ENCODE results near the gene SNX13.
"Not testable (repeated sequence)": the region's sequence is repeated elsewhere in the genome, so short reads cannot be mapped to it uniquely, and the experiment has no call there.

SNX13 gene

DNA sequence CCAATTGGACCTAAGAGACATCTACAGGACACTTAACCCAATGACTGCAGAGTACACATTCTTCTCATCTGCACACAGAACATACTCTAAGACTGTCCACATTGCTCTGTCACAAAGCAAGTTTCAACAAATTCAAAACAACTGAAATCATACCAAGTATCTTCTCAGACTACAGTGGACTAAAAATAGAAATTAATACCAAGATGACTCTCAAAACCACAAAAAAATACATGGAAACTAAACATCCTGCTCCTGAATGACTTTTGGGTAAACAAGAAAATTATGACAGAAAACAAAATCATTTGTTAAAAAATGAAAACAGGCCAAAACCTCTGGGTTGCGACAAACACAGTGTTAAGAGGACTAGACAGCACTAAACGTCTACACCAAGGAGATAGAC lies 24.5 kb downstream of the SNX13 start:
- Histone ChIP-seq H3K4me3 (no peak overlapping the region), H3K27ac (no peak overlapping the region)

DNA sequence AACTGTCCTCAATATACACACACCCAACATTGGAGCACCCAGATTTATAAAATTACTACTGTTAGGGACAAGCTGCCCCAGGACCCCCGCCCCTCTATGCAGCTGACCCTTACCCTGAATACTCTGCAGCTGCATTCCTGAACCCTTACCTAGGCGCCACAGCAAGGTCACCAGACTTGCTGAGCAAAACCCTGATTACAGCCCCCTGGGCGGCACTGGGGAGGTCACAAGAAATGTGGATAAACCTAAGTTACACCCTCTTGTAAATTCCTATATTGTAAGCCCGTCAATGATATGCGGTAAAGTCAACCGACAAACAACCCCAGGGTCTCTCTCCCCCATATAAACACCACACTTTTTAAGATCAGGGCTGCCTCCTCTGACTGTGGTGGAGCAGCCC lies 25.1 kb downstream of the SNX13 start:
- Histone ChIP-seq H3K27ac (no peak overlapping the region), H3K4me3 (no peak overlapping the region)

DNA sequence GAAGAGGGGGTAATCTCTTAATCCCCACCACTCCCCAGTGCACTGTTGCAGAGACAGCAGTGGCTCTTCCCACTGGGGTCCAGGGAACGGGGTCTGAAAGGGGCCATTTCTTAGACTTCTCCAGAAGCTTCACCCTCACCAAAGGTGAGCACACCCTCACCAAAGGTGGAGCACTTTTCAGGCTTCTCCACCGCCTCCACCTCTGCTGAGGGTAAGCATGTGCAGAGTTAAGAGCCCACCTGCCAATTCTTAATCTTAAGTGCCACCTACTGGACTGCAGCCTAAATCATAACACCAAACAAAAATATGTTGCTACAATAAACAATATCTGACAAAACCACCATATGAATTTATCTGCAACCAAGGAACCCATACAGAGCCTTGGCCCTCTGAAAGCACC lies 27.0 kb downstream of the SNX13 start:
- H3K27ac ChIP-seq = no peak overlapping the region
- H3K4me3 ChIP-seq = no peak overlapping the region

DNA sequence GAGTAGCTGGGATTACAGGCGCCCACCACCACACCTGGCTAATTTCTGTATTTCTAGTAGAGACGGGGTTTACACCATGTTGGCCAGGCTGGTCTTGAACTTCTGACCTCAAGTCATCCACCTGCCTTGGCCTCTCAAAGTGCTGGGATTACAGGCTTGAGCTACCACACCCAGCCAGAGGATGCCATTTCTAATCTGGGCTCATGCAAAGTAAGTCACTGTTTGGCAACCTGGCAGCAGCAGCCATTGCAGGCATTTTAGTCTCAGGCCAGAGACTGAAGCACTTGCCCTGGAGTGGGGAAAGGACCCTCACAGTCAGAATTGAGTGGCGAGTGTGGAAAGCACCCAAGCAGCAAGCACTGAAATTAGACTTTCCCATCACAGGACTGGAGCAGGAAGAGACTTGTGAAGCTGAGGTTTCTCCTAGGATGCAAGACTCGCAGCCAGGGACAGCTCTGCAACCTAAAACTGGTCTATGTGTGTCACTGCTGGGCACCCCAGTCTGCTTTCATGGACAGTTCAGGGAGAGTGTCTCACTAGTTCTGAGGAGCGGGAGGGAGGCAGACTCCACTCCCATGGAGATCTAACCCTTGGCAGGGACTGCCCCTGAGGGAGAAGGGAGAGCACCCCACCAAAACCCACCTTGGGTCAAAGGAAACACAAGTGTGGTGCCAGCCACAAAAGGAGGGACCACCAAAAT lies 27.6 kb downstream of the SNX13 start:
- no peak overlapping the region for H3K4me3 ChIP-seq
- H3K27ac ChIP-seq = no peak overlapping the region

DNA sequence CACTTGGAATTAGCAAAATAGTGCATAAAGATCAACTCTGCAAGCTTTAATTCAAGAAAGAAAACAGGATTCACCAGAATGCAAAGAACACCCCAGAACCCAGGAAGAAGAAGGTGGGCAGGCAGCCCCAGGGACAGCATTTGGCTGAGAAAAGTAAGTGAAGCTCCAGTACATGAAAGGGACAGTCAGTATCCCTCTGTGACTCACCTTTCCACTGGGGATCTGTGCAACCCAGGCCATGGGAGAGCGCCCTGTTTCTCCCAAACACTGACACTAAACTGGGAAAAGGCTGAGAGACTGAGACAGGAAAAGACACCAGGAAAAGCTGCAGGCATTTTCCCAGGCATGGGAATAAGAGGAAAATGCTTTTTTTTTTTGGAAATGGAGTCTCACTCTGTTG lies 28.2 kb downstream of the SNX13 start:
- Histone ChIP-seq H3K27ac (no peak overlapping the region), H3K4me3 (no peak overlapping the region)

DNA sequence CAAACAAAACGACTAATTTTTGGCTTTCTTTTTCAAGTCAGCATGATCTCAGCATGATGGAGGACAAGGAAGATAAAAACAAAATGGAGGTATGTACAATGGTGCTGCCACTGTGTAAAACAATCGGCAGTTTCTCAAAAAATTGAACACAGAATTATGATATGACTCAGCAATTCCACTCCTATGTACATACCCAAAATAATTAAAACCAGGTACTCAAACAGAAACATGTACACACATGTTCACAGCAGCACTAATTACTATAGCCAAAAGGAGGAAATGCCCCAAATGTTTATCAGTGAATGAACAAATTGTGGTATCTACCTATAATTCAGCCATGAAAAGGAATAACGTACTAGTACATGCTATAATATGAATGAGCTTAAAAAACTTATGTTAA lies 29.9 kb downstream of the SNX13 start:
- Histone ChIP-seq H3K4me3 (no peak overlapping the region), H3K27ac (no peak overlapping the region)

DNA sequence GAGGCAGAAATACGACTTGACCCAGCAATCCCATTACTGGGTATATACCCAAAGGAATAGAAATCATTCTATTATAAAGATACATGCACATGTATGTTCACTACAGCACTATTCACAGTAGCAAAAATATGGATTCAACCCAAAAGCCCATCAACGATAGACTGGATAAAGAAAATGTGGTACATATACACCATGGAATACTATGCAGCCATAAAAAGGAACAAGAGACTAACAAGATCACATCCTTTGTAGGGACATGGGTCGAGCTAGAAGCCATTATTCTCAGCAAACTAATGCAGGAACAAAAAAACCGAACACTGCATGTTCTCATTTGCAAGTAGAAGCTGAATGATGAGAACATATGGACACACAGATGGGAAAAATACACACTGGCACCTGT lies 31.0 kb downstream of the SNX13 start:
- H3K27ac ChIP-seq, H3K4me3 ChIP-seq: not testable (repeated sequence)

DNA sequence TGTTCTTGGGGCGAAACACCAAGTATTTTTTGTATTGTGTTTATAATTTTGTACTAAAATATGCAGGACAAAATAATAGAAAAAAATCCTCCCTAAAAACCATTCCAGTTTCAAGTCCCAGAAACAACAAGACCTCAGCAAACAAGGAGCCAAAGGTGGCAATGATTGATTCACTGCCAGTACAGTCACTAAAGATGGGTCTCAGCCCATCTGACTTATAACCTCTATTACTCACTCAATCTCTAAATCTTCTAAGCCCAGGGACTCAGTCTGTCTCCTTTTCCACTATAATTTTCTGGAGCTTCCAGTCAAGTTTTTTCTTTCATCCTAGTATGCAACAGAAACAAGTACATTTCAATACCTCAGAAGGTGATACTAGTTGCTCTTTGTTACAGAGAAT lies 33.3 kb downstream of the SNX13 start:
- no peak overlapping the region for H3K27ac ChIP-seq
- no peak overlapping the region for H3K4me3 ChIP-seq

DNA sequence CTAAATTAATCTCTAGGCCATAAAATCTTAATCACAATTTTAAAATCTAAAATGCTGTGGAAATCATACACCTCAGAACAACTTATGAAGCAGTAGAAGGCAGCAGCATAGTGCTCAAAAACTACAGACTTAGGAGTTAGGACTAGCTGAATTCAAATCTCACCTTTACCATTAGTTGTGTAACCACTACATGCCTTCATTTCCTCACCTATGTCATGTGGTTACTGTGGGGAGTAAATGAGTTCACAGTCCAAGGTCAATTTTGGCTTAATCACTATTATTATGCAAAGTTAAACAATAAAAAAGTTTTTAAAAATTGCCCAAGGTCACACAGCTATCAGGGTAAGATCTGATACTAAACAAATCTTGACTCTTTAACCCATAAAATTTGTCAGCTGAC lies 37.0 kb downstream of the SNX13 start:
- H3K27ac ChIP-seq = no peak overlapping the region

DNA sequence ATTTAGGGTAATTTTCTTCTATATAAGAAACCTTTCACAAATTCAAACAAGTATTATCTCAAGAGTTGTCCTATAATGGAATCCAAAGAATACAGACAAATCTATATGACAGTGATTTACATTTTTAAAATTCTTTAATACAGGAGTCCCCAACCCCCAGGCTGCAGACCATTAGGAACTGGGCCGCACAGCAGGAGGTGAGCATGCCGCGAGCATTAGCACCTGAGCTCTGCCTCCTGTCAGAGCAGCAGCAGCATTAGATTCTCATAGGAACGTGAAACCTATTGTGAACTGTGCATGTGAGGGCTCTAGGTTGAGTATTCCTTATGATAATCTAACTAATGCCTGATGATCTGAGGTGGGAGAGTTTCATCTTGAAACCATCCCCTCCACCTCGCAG lies 37.7 kb downstream of the SNX13 start:
- H3K4me3 ChIP-seq = no peak overlapping the region
- no peak overlapping the region for H3K27ac ChIP-seq

More for the DNA sequence above, 37.0 kb downstream of the SNX13 start:
- no peak overlapping the region for H3K4me3 ChIP-seq

DNA sequence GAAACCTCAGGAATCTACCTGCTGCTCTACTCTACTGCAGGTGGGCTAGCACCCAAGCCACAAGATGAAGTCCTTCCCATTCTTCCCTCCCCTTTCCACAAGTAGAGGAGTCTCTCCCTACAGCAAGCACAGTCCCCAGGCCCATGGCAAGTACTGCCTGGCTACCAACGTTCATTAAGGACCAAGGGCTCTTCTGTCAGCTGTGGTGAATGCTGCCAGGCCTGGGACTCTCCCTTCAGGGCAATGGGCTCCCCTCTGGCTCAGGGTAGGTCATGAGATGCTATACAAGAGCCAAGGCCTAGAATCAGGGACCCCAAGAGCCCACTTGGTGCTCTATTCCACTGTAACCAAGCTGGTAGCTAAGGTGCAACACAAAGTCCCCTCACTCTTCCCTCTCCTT lies 39.8 kb downstream of the SNX13 start:
- no peak overlapping the region for H3K4me3 ChIP-seq
- no peak overlapping the region for H3K27ac ChIP-seq

DNA sequence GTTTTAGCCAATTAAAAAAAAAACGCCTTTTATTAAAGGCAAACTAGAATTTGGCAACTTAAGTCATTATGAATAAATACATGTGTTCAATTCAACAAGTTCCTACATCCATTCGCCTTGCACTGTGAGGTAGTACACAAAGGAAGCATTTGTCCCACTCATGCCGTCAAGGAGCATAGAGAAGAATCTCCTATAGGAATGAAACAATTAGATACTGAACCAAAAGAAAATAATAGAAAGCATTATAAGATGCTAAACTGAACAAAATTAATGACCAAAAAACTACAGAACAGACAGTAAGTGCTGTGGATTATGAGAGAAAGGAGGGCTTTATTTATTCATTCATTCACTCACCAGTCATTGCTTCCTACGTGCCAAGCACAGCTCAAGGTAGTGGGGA lies 42.2 kb downstream of the SNX13 start:
- Histone ChIP-seq H3K27ac (no peak overlapping the region), H3K4me3 (no peak overlapping the region)

DNA sequence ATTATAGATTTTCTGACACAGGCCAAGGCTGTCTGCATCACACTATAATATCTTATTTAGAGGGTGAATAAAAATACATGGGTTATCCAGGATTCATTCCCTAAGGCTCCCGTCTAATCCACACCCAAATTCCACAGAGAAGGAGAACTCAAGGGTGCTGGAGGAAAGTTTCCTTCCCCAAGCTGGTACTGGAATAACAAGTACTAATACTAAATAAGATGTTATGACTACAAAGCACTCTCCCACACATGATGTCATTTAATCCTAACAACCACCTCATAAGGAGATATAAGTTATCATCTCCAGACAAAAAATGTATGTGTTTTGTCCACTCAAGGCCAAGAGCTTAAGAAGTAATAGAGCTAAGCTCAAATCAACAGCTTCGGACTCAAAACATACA lies 53.0 kb downstream of the SNX13 start:
- H3K27ac ChIP-seq = no peak overlapping the region

DNA sequence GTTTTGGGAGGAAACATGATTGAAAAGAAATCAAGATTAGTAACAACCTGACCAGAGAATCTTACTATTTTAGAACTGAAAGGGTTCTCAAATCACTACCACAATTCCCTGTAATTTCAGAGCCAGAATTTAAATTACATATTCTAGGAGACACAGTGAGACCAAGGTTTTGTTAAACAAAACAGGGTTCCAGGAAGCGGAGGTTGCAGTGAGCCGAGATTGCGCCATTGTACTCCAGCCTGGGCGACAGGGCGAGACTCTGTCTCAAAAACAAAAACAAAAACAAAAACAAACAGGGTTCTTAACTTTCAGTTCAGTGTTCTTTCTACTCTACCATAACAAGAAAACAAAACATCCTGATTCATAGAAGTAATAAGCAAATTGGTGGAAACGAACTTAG lies 57.6 kb downstream of the SNX13 start:
- no peak overlapping the region for H3K4me3 ChIP-seq
- H3K27ac ChIP-seq = no peak overlapping the region

More for the DNA sequence above, 53.0 kb downstream of the SNX13 start:
- H3K4me3 ChIP-seq = no peak overlapping the region

DNA sequence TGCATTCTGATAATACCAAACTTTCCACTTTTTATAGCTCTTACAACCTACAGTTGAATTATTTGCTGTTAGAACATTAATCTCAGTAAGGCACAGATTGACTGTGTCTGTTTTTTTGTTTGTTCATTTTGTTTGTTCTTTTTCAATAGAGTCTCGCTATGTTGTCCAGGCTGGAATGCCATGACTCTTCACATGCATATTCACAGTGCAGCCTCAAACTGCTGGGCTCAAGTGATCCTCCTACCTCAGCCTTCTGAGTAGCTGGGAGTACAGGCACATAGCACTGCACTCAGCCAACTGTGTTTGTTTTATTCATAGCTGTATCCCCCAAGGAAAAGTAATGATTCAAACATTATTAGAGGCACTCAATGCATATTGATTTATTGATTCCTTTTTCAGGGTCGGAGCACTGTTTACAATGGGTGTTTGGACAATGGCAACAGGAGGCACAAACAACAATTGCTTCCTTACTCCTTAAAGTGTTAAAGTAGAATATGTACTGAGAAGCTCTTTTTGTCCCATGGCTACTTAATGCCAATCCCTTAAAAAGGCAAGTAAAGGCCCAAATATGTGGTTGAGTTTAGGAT lies 61.1 kb downstream of the SNX13 start:
- no peak overlapping the region for H3K4me3 ChIP-seq
- no peak overlapping the region for H3K27ac ChIP-seq

DNA sequence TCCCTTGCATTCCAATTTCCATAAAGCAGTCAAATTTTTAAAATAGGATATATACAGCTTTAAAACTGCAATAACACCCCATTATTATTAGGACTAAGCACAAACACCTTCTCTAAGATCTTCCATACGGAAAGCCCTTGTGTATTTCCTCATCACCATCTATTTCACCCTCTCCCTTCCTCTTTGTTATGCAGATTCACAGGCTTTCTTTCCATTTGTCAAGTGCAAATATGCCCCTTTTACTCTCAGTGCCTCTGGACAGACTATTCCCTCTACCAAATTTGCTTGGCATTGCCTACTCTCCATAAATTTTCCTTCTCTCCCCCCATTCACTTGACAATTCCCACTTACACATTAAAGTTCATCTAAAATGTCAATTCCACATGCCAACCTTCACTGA lies 61.7 kb downstream of the SNX13 start:
- no peak overlapping the region for H3K4me3 ChIP-seq
- no peak overlapping the region for H3K27ac ChIP-seq

DNA sequence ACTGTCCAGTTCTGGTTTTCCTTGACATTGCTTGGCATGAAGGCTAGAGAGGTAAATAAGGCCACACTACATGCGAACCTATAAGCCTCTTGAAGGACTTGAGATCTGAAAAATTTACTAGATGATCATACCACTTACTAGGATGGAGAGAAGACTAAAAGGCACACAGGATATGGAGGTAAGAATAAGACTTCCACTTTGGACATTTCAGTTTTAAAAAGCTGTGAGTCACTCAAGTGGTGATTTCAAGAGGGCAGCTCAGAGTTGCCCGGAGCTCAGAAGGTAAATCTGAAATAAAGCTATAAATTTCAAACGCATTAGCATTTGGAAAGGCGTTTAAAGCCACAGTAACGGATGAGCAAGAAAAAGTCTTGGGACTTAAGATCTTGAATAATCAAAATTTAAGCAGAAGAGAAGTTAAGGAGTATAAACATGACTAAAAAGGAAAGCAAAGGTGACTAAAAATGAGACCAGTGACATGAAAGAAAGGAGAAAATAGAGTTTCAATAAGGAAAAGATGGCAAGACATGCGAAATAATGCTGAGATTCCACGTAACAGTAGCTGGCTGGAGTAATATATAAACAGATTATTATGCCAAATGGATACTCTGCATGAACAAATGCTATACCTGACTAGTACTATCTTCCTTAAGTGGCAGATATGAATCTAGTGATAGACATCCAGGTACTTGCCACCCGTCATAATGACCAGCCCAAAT lies 68.3 kb downstream of the SNX13 start:
- Histone ChIP-seq H3K4me3 (no peak overlapping the region), H3K27ac (no peak overlapping the region)

DNA sequence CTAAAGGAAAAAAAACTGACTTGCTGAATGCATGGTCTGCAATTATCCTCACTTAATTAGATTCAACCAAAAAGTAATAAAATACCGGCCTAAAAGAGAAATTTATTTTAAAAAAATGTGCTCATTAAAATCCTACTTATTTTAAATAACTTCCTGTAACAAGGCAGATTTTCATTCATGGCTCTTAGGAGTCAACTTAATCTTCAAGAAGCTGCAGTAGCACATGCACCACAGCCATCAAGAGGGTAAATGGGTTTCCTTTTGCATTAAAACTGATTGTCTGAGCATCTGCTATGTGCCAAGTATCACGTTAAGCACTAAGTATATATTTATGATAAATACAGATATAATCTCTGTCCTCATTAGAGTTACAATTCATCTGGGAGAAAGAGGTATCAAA lies 69.9 kb downstream of the SNX13 start:
- H3K4me3 ChIP-seq = no peak overlapping the region

DNA sequence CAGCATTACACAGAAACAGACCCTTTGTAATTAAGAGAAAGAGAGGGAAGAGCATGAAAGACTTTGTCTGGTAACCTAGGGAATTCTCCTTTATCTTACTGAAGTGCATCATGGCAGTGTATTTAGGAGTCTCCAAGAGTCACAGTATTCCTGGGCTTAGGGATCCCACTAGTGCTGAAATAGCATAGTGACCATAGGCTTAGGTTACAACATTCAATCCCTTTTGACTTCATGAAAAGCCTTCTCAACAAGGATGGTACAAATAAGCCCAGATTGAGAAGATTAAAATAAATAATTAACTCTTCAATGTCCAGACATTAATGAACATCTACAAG lies 76.5 kb downstream of the SNX13 start:
- H3K4me3 ChIP-seq = no peak overlapping the region
- no peak overlapping the region for H3K27ac ChIP-seq

More for the DNA sequence above, 69.9 kb downstream of the SNX13 start:
- H3K27ac ChIP-seq = no peak overlapping the region

DNA sequence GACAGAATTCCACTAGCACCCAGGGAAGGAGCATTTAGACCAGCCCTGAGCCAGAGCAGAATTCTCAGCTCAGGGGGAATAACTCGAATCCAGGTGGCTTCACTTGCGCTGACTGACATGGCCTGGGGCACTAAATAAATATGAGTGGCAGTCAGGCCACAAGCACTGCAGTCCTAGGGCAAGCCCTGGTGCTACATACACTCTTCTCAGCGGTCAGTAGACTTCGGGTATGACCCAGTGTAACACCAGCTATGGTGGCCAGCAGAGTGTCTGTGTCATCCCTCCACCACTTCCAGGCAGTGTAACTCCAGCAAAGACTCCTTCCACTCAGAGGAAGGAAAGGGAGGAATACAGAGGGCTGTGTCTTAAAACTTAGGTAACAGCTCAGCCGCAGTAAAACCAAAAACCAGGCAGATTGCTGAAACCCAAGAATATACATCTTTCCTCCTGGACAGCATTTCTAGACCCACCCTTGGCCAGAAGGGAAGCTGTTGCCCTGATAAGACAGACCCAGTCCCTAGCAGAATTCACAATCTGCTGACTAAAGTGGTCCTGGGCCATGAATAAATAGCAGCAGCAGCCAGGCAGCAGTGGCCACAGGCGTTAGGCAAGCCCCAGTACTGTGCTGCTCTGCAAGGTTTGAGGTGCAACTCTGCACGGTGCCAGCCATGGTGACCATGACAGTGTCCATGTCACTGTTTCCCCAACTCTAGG lies 77.0 kb downstream of the SNX13 start:
- Histone ChIP-seq H3K4me3 (no peak overlapping the region), H3K27ac (no peak overlapping the region)

DNA sequence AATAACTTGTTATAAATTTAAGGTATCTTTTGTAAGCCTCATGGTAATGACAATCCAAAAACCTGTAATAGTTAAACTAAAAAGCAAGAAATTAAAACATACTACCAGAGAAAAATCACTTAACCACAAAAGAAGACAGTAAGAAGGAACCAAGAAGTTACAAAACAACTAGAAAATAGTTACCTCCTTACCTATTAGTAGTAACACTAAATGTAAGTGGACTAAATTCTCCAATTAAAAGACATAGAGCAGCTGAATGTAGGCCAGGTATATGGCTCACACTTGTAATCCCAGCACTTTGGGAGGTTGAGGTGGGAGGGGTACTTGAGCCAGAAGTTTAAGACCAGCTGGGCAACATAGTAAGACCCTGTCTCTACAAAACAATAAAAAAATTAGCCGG lies 84.0 kb downstream of the SNX13 start:
- no peak overlapping the region for H3K27ac ChIP-seq
- H3K4me3 ChIP-seq = no peak overlapping the region
